Sigmoid colon (tissue), 3 donors: ENCODE results near the gene MPP3.

Experiments used
- CTCF ChIP-seq, 4 experiments: fragments of 450-650 bp in 3 of 4; fragments of 200-600 bp in 1 of 4; IDR thresholded peaks; one replicate each; pipeline ENCODE4 v1.5.1; 2016 to 2019; ENCODE audit warnings: antibody characterized with exemption in 4 of 4, mild to moderate bottlenecking in 3 of 4, moderate library complexity in 2 of 4
- POLR2A ChIP-seq, 2 donors: fragments of 450-650 bp; IDR thresholded peaks; one replicate each; pipeline ENCODE4 v1.6.1; 2016; ENCODE audit warnings: antibody characterized with exemption in 2 of 2, mild to moderate bottlenecking in 2 of 2, moderate library complexity in 2 of 2

GRCh38 chr17:43780135-43780534 is 52.8 kb downstream of the MPP3 start, which contains the start of gene CFAP97D1:
- no peak for TF ChIP-seq CTCF (IDR thresholded peaks at IDR 0.05)
- no peak for TF ChIP-seq POLR2A (IDR thresholded peaks at IDR 0.05)
